ENCODE results near the gene SLC25A52.
"Not testable (repeated sequence)": the region's sequence is repeated elsewhere in the genome, so short reads cannot be mapped to it uniquely, and the experiment has no call there.

The SLC25A52 gene

GRCh38 chr18:31739651-31740050 lies 21.0 kb downstream of the SLC25A52 start:
- DNase-seq, result no peak

DNA sequence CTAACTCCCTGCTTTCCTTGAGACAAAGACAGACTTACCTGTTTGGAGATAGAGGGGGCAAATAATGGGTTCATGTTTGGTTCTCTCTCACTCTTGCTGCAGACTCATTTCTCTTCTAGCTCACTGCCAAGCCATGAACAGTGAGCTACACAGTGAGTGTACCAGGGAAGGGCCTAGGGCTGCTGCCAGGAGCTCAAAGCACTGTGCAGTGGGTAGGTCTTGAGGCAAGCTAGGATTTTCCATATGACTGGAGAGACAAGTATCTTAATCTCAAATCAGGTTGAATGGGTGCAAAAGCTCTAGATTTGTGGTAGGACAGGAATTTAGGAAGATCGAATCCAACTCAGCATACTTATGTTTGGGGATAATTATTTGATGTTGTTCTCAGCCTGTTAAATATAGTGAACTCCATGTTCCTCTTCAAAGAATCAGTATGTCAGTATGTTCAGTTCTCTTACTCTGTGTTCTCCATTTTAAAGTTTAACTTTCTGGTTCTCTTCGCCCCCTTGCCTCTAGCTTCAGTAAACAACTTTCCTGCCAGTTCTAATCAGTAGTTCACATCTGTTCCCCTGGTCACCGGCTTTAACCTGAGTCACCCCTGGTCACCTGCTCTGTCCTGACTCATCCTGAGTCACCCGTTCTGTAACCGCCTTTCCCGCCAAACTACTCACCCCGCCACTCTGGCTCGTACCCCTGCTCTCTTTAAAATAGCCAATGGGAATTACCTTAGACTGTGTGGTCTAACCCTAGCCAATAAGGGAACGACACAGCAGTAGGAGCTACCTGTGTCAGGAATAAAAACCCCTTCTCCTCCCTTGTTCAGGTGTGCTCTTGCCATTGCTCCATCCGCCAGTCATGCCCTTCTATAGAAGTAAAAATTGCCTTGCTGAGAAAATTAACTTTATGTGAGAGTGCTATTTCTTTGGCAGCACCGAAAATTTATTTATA lies 21.9 kb downstream of the SLC25A52 start:
- no peak for DNase-seq

- DNase-seq, result no peak
Observed at GRCh38 chr18:31736630-31737029, 24.1 kb downstream of the SLC25A52 start.

GRCh38 chr18:31731628-31732027 lies 29.1 kb downstream of the SLC25A52 start:
- no peak for DNase-seq

- not testable (repeated sequence) for DNase-seq
Observed at GRCh38 chr18:31729196-31729595, 31.5 kb downstream of the SLC25A52 start.

- DNase-seq, result no peak
Observed at GRCh38 chr18:31723990-31724711, 36.5 kb downstream of the SLC25A52 start.

DNA sequence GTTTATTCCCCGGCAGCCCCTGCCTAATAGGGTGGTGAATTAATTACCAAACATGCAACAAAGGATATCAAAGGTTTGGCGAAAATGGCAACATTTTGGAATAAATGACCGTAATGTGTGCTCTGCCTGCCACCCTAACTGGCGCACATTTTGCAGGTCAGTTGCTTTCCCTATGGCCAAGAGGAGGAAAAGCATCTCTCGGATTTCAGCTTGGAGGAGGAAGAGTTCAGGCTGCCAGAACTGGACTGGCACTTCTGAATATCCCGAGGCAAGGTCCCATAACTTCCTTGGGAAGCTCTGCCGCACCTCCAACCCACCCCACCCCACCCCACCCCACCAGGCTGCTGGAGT lies 37.1 kb downstream of the SLC25A52 start:
- DNase-seq, result no peak

GRCh38 chr18:31722369-31722957 lies 38.2 kb downstream of the SLC25A52 start:
- peak; percentile 67 for DNase-seq

DNA sequence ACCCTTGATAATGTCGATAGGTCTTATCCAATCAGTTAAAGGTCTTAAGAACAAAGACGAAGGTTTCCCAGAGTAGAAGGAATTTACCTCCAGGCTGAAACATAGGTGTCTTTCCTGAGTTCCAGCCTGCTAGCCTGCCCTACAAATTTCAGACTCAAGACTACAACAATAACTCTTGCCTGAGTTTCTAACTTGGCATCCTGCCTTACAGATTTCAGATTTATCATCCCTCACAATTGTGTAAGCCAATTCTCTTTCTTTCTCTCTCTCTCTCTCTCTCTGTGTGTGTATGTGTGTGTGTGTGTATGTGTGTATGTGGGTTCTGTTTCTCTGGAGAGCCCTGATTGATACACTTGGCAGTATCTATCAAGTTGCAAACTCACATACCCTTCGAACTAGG lies 39.1 kb downstream of the SLC25A52 start:
- DNase-seq, result no peak

DNA sequence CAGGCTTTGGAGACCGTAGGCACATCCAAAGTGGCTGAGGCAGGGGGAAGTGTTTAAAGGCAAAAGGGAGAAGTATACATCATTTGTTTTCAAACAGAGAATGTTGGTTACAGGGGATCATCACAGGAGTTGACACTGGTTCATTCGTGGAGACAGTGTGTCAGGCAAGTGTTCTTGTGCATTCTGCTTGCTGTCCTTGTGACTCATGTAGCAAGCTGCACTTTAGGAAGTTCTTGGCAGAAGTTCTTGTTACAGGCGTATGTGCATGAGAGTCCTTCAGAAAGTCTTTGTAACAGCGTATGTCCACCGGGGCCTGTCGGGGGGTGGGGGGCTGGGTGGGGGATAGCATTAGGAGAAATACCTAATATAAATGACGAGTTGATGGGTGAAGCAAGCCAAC lies 39.8 kb downstream of the SLC25A52 start:
- no peak for DNase-seq

DNA sequence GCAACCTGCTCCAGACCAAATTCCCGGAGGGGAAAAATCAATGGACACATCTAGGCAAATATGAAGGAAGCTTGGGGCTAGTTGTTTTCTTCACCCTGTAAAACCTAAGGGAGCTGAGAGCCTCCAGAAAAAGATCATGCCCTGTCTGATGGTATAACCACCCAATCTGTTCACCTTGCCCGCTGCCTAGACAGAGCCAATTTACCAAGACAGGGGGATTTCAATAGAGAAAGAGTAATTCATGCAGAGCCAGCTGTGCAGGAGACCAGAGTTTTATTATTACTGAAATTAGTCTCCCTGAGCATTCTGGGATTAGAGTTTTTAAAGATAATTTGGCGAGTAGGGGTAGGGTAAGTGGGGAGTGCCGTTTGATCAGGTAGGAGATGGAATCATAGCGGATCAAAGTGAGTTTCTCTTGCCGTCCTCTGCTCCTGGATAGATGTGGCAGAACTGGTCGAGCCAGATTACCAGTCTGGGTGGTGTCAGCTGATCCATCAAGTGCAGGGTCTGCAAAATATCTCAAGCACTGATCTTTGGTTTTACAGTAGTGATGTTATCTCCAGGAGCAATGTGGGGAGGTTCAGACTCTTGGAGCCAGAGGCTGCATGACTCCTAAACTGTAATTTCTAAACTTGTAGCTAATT lies 41.2 kb downstream of the SLC25A52 start:
- no peak for DNase-seq

DNA sequence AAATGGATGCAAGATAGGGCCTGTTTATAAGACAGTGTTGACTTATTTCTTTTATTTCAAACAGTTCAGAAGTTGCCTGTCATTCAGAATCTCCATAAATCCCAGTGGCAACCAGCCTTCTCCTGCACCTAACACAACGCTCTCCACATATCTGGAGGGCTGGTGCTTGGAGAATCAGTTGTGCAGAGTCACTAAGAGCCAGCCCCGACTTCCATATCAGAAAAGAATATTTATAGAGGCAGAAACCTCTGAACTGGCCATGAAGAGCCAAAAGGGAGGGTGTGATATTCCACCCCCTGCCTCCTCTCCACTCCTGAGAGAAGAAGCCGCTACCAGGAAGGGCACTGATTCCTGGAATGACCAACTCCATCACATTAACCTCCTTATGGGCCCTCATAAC lies 42.3 kb downstream of the SLC25A52 start:
- no peak for DNase-seq

- DNase-seq, result no peak
Observed at GRCh38 chr18:31716362-31716761, 44.3 kb downstream of the SLC25A52 start.

DNA sequence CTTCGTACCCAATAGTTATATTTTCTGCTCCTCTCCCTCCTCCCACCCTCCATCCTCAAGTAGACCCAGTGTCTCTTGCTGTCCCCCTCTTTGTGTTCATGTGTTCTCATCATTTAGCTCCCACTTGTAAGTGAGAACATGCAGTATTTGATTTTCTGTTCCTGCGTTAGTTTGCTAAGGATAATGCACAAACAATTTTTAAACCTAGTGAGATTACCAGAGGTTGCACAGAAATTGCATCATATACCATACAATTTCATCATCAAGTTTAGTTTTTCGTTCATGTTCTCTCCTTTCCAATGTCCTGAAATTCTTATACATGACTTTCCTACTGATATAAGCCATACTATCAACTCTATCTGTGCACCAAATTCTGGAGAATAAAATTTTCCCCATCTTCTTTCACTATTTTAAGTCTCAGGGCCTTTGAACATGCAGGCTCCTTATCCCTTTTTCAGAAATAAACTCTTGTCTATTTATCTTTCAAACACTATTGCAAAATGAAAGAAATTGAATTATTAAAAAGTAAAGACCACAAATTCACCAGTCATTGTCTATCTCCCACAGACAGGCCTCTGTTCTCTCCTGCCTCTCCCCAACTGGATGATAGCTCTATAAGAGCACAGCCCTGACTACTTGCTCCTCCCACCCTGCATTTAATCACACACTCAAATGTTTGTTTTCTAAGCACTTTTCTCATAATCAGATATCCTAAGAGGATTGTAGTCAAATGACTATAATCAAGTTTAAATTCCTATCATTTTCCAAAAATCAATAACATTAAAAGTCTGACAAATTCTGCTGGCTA lies 49.1 kb downstream of the SLC25A52 start:
- DNase-seq, result no peak

- DNase-seq, result no peak
Observed at GRCh38 chr18:31710826-31711225, 49.9 kb downstream of the SLC25A52 start.

Measured in fibroblast of skin of back (primary cell).